ENCODE results near the gene MALRD1.

The MALRD1 gene

GRCh38 chr10:19385846-19386450 is 337.3 kb downstream of the MALRD1 start:
- DNase-seq, result no peak

GRCh38 chr10:19408924-19409323 is 360.3 kb downstream of the MALRD1 start:
- DNase-seq, result no peak

GRCh38 chr10:19411119-19411518 is 362.5 kb downstream of the MALRD1 start:
- no peak for DNase-seq

GRCh38 chr10:19412531-19412930 is 363.9 kb downstream of the MALRD1 start:
- no peak for DNase-seq

GRCh38 chr10:19416164-19416563 is 367.6 kb downstream of the MALRD1 start:
- DNase-seq, result no peak

- DNase-seq, result no peak
Measured at GRCh38 chr10:19417740-19418139, 369.1 kb downstream of the MALRD1 start.

- no peak for DNase-seq
Measured at GRCh38 chr10:19421674-19422073, 373.1 kb downstream of the MALRD1 start.

- DNase-seq, result no peak
Measured at GRCh38 chr10:19426034-19426433, 377.4 kb downstream of the MALRD1 start.

GRCh38 chr10:19431622-19432351 is 383.2 kb downstream of the MALRD1 start:
- DNase-seq, result no peak

- DNase-seq, result no peak
Measured at GRCh38 chr10:19449860-19450259, 401.3 kb downstream of the MALRD1 start.

- no peak for DNase-seq
Measured at GRCh38 chr10:19451356-19451755, 402.8 kb downstream of the MALRD1 start.

- DNase-seq, result no peak
Measured at GRCh38 chr10:19451937-19452336, 403.3 kb downstream of the MALRD1 start.

GRCh38 chr10:19453967-19454366 is 405.4 kb downstream of the MALRD1 start:
- no peak for DNase-seq

GRCh38 chr10:19461588-19461987 is 413.0 kb downstream of the MALRD1 start:
- DNase-seq, result no peak

- no peak for DNase-seq
Measured at GRCh38 chr10:19466709-19467108, 418.1 kb downstream of the MALRD1 start.

GRCh38 chr10:19468413-19468812 is 419.8 kb downstream of the MALRD1 start:
- DNase-seq, result no peak

- no peak for DNase-seq
Measured at GRCh38 chr10:19469521-19469920, 420.9 kb downstream of the MALRD1 start.

- no peak for DNase-seq
Measured at GRCh38 chr10:19479854-19480253, 431.3 kb downstream of the MALRD1 start.

GRCh38 chr10:19480353-19480752 is 431.8 kb downstream of the MALRD1 start:
- DNase-seq, result no peak

GRCh38 chr10:19483421-19483820 is 434.8 kb downstream of the MALRD1 start:
- no peak for DNase-seq

- no peak for DNase-seq
Measured at GRCh38 chr10:19488592-19489280, 440.1 kb downstream of the MALRD1 start.

GRCh38 chr10:19491166-19491565 is 442.6 kb downstream of the MALRD1 start:
- no peak for DNase-seq

GRCh38 chr10:19493917-19494316 is 445.3 kb downstream of the MALRD1 start:
- DNase-seq, result no peak

- no peak for DNase-seq
Measured at GRCh38 chr10:19497026-19497425, 448.4 kb downstream of the MALRD1 start.
